Right lung (tissue), 5 donors: ENCODE measurements around the gene DIPK1B. TPM values are rescaled to one million over a fixed set of nuclear protein-coding genes. Genes with fewer than 3 reads are reported as not detected.
"Not testable (repeated sequence)": the region's sequence is repeated elsewhere in the genome, so short reads cannot be mapped to it uniquely, and the experiment has no call there.

Experiments
- DNase-seq, 2 donors: peaks; one replicate each; pipeline ENCODE4 v3.0.0-alpha.2; 2013
- polyA plus RNA-seq, 5 donors: library from polyadenylated mRNA; unstranded; fragments of 120-200 nt; gene quantifications; one replicate each; pipeline versions ENCODE4 v1.2.1 to v1.2.3, GENCODE V29; 2013; ENCODE audit warnings: inconsistent platforms in 1 of 5, low replicate concordance in 1 of 5; ENCODE audit not compliant: insufficient read length in 5 of 5, insufficient read depth in 1 of 5

Gene DIPK1B
- polyA plus RNA-seq, 5 donors: 22.7 to 47.6 (median 29.8) TPM

- DNase-seq: no peak
Measured at GRCh38 chr9:136697146-136697820, 15.1 kb upstream of the DIPK1B start.

- DNase-seq: no peak
Measured at GRCh38 chr9:136697821-136698526, 14.4 kb upstream of the DIPK1B start.

DNA sequence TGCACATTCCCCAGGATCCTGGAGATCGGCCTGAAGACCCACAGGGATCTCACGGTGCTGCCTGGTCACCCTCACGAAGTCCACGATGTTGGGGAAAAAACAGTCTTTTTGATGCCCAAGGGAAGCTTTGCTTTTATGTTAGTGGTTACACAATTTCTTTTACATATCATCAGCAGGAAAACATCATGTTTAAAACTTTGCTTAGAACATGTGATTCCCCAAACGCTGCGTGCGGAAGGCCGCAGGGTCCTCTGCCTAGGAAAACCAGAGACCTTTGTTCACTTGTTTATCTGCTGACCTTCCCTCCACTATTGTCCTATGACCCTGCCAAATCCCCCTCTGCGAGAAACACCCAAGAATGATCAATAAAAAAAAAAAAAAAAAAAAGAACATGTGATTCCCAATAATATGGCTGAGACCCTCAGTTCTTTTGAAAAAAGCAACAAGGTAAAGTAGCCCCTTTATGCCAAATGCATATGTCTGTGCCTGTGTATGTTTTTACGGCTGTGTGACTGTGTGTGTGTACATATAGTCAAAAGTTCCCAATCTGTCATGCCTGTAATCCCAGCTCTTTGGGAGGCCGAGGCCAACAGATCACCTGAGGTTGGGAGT lies 13.6 kb upstream of the DIPK1B start:
- DNase-seq: no peak

DNA sequence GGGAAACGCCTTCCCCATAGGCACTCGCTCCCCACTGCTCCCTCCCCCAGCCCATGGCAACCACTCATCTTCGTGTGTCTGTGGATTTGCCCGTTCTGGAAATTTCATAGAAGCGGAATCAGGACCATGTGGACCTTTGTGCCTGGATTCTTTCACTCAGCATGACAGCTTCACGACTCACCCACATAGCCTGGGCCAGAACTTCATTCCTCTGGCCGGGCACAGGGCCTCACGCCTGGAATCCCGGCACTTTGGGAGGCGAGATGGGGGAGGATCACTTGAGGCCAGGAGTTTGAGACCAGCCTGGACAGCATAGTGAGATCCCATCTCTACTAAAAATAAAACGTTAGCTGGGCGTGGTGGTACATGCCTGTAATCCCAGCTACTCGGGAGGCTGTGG lies 12.1 kb upstream of the DIPK1B start:
- no peak for DNase-seq

GRCh38 chr9:136700959-136701667 lies 11.3 kb upstream of the DIPK1B start:
- no peak for DNase-seq

DNA sequence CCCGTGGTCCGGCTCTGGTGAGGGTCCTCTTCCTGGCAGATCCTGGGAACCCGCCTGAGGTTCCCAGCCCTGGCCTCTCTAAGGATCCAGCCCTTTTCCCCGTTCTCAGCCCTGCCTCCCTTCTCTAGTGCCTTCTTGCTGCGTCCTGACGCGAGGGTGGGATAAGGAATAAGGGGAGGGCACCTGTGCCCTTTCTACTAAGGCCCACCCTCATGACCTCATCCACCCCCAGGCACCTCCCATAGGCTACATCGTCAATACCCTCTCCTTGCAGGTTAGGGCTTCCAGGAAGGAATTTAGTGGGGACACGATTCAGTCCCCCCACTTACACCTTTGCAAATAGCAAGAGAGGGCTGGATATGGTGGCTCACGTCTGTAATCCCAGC lies 10.7 kb upstream of the DIPK1B start:
- no peak for DNase-seq

DNA sequence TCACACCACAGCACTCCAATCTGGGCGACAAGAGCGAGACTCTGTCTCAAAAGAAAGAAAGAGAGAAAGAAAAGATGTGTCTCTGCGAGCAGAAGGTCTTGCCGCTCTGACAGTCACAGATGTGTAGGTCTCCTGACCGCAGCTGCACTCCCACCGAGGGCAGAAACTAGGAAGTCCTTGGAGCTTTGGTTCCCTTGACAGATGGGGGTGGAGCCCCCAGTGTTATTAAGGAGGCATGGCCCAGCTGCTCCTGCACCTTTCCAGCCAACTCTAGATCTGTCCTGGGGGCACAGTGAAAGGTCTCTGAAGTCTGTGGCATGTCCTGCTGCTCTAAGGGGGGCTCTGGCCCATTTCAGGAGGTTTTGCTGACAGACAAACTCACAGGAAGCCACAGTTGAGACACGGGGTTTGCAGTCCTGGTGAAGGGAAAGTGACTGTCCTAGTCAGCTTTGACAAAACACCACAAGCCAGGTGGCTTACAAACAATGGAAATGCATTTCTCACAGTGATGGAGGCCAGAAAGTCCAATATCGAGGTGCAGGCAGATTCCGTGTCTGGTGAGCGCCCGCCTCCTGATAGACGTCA lies 9.0 kb upstream of the DIPK1B start:
- no peak for DNase-seq

DNA sequence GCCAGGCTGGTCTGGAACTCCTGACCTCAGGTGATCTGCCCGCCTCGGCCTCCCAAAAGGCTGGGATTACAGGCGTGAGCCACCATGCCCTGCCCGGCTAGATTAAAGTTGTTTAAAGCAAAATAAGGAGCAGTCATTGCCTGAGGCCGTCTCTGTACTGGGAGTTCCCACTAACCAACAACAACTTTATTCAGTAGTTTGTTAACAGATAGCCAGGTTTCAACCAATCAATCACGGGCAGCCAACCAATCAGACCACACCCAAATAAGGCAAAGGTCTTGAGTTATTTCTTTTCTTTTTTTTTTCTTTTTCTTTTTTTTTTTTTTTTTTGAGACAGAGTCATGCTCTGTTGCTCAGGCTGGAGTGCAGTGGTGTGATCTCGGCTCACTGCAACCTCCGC lies 7.6 kb upstream of the DIPK1B start:
- not testable (repeated sequence) for DNase-seq

- no peak for DNase-seq
Measured at GRCh38 chr9:136705564-136705963, 6.8 kb upstream of the DIPK1B start.

GRCh38 chr9:136707011-136707410 lies 5.4 kb upstream of the DIPK1B start:
- no peak for DNase-seq

- no peak for DNase-seq
Measured at GRCh38 chr9:136707849-136708517, 4.4 kb upstream of the DIPK1B start.

- DNase-seq: no peak
Measured at GRCh38 chr9:136709454-136710109, 2.8 kb upstream of the DIPK1B start.

DNA sequence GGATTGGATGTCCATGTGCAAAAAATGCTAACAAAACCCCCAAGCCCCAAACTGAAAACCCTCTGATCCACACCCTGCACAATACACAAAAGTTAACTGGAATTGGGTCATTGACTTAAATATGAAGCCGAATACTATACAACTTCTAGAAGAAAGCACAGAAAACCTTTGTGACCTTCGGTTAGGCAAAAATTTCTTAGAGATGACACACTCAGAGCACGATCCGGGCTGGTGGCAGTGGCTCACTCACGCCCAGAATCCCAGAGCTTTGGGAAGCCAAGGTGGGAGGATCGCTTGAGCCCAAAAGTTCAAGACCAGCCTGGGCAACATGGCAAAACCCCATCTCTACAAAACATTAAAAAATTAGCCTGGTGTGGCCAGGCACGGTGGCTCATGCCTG lies 1.8 kb upstream of the DIPK1B start:
- DNase-seq: no peak

- not testable (repeated sequence) for DNase-seq
Measured at GRCh38 chr9:136711219-136711648, 1.1 kb upstream of the DIPK1B start.

- DNase-seq: no peak
Measured at GRCh38 chr9:136712690-136713544, 545 bp downstream of the DIPK1B start.

- no peak for DNase-seq
Measured at GRCh38 chr9:136713550-136713949, 1.2 kb downstream of the DIPK1B start.

GRCh38 chr9:136714096-136714892 lies 1.9 kb downstream of the DIPK1B start:
- no peak for DNase-seq

GRCh38 chr9:136714893-136715274 lies 2.5 kb downstream of the DIPK1B start:
- DNase-seq: no peak

DNA sequence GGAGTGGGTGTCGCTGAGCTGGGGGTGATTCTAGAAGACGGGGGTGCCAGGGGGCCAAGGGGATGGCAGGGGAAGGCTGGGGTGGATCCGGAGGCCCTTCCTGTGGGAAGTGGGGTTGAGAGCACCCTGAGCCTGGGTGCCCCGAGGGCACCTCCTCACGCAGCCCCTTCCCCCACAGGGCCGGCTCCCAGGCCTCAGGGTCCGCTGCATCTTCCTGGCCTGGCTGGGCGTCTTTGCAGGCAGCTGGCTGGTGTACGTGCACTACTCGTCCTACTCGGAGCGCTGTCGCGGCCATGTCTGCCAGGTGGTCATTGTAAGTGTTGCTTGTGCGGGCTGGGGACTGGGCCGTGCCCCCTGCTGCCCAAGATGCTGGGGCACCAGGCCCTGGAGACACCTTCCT lies 5.0 kb downstream of the DIPK1B start:
- no peak for DNase-seq
